HepG2 (cell line): ENCODE results near the gene CD300LB. TPM values are rescaled to one million over a fixed set of nuclear protein-coding genes. Genes with fewer than 3 reads are reported as not detected.

Experiments used
- ATAC-seq: fragments of 200-7000 bp; cut with Tn5 transposase; 3 replicates; pipeline ENCODE4 v1.9.1; 2020; ENCODE audit warnings: mild to moderate bottlenecking, moderate library complexity
- BruUV-seq: library from RNA; stranded (reverse); fragments of 400-500 nt; replicated peaks from 2 replicates; lab custom pipeline; 2021; lab: Mats Ljungman, UMichigan
- CTCF ChIA-PET: fragments of 300-600 bp; formaldehyde crosslinking; extraction: SDS; loops from one replicate; lab custom pipeline; 2021; ENCODE audit warnings: low total read pairs, inconsistent platforms, low intra/inter-chr PET ratio; lab: Yijun Ruan, JAX
- POLR2A ChIA-PET: fragments of 350-600 bp; sonication (Branson Sonifier 250); formaldehyde crosslinking; loops from one replicate; lab custom pipeline; 2020; ENCODE audit warnings: antibody characterized with exemption, inconsistent platforms; lab: Yijun Ruan, JAX
- DNase-seq: peaks from one replicate; pipeline ENCODE4 v3.0.0-alpha.2; 2015; ENCODE audit warnings: low spot score
- FAIRE-seq: peaks from 3 replicates; lab custom pipeline; 2011; peaks lifted over from hg19 to GRCh38; lab: Jason Lieb, UNC
- H2AFZ ChIP-seq: one replicate; pipeline ENCODE4 v1.6.1; 2011; ENCODE audit warnings: low read length, inconsistent platforms
- H3K27ac ChIP-seq: fragments of 300-600 bp; 3 replicates; pipeline ENCODE4 v1.8.0; 2011; ENCODE audit warnings: mixed run types, mild to moderate bottlenecking, mixed read lengths, low read length, inconsistent platforms; ENCODE audit not compliant: insufficient read depth; ENCODE audit errors: extremely low read length
- H3K27me3 ChIP-seq, 2 experiments: fragments of 200-600 bp in 1 of 2; 2 replicates in 1 of 2; 3 replicates in 1 of 2; pipeline versions ENCODE4 v1.6.0 to v1.8.0; 2011; ENCODE audit warnings: low read length in 2 of 2, mild to moderate bottlenecking in 2 of 2, moderate library complexity in 2 of 2, inconsistent platforms in 1 of 2; ENCODE audit not compliant: insufficient read depth in 2 of 2, control insufficient read depth in 1 of 2
- H3K36me3 ChIP-seq, 2 experiments: fragments of 200-600 bp in 1 of 2; replicated peaks in 1 of 2; 2 replicates in 1 of 2; 3 replicates in 1 of 2; pipeline versions ENCODE4 v1.5.1 to v1.8.0; 2011; ENCODE audit warnings: low read length in 2 of 2, inconsistent platforms in 1 of 2; ENCODE audit not compliant: insufficient read depth in 2 of 2, control insufficient read depth in 1 of 2
- H3K4me1 ChIP-seq: 2 replicates; pipeline ENCODE4 v1.5.1; 2012; ENCODE audit warnings: low read length, inconsistent platforms; ENCODE audit not compliant: insufficient read depth
- H3K4me2 ChIP-seq: 2 replicates; pipeline ENCODE4 v1.6.0; 2011; ENCODE audit warnings: low read depth, low read length, inconsistent platforms
- H3K4me3 ChIP-seq, 3 experiments: fragments of 200-600 bp in 1 of 3; sonication (generic), shearing (Covaris generic) in 1 of 3; replicated peaks in 1 of 3; 2 replicates each; pipeline ENCODE4 v1.5.1; 2011 to 2016; ENCODE audit warnings: low read length in 3 of 3, inconsistent platforms in 2 of 3, low read depth in 2 of 3, mild to moderate bottlenecking in 2 of 3, control low read depth in 1 of 3, mixed read lengths in 1 of 3; ENCODE audit not compliant: insufficient read depth in 1 of 3
- H3K79me2 ChIP-seq: one replicate; pipeline ENCODE4 v1.6.1; 2011; ENCODE audit warnings: low read length, inconsistent platforms; ENCODE audit not compliant: insufficient read depth
- H3K9ac ChIP-seq: 2 replicates; pipeline ENCODE4 v1.6.0; 2011; ENCODE audit warnings: mild to moderate bottlenecking, low read depth, low read length, inconsistent platforms; ENCODE audit not compliant: insufficient read depth
- H3K9me3 ChIP-seq: 2 replicates; pipeline ENCODE4 v1.5.1; 2012; ENCODE audit warnings: mild to moderate bottlenecking, low read length
- H4K20me1 ChIP-seq: 2 replicates; pipeline ENCODE4 v1.6.0; 2011; ENCODE audit warnings: inconsistent platforms, mild to moderate bottlenecking, low read length, moderate library complexity; ENCODE audit not compliant: insufficient read depth
- HOXA5 ChIP-seq: sonication (generic); formaldehyde crosslinking; IDR thresholded peaks from 2 replicates; pipeline ENCODE4 v1.4.0; 2020; ENCODE audit warnings: missing genetic modification reagents
- MZF1 ChIP-seq: sonication (generic); formaldehyde crosslinking; IDR thresholded peaks from 2 replicates; pipeline ENCODE4 v1.8.1; 2023; ENCODE audit warnings: mild to moderate bottlenecking, missing genetic modification reagents, borderline replicate concordance
- TARDBP ChIP-seq: sonication (generic); formaldehyde crosslinking; IDR thresholded peaks from 2 replicates; pipeline ENCODE4 v1.8.0; 2022; ENCODE audit warnings: mild to moderate bottlenecking, missing genetic modification reagents
- TBX3 ChIP-seq: fragments of 450-650 bp; IDR thresholded peaks from 2 replicates; pipeline ENCODE4 v1.6.1; 2017; ENCODE audit warnings: antibody characterized with exemption, mild to moderate bottlenecking, inconsistent platforms, borderline replicate concordance
- ZNF335 ChIP-seq: sonication (generic); formaldehyde crosslinking; IDR thresholded peaks from 2 replicates; pipeline ENCODE4 v1.4.0; 2020; ENCODE audit warnings: missing genetic modification reagents
- ZNF564 ChIP-seq: sonication (generic); formaldehyde crosslinking; IDR thresholded peaks from 2 replicates; pipeline ENCODE4 v1.8.1; 2023; ENCODE audit warnings: mild to moderate bottlenecking, missing genetic modification reagents
- ZNF879 ChIP-seq: sonication (generic); formaldehyde crosslinking; IDR thresholded peaks from 2 replicates; pipeline ENCODE4 v1.8.1; 2023; ENCODE audit warnings: missing genetic modification reagents
- WGBS: methylation state at CpG from one replicate; pipeline ENCODE4 v1.1.6; 2017; ENCODE audit warnings: low lambda C conversion rate; 5-methylcytosine and 5-hydroxymethylcytosine counted together
- in situ Hi-C: cut with HindIII; loops from 2 replicates; pipeline ENCODE4 v1.10.0; 2017; ENCODE audit warnings: low pct_unique_long_range_greater_than_20kb; ENCODE audit not compliant: extremely low pct_ligation_motif_present
- intact Hi-C: fragments of 100-400 bp; cut with micrococcal nuclease; formaldehyde crosslinking; loops from one replicate; pipeline ENCODE4 v1.10.0; 2022; ENCODE audit not compliant: unreplicated experiment
- polyA plus RNA-seq, 8 experiments: library from polyadenylated mRNA; depleted of rRNA in 3 of 8; stranded (reverse) in 7 of 8; unstranded in 1 of 8; fragments of >200 nt; fragmentation: Illumina TruSeq in 4 of 8; extraction: Trizol in 4 of 8; gene quantifications; 2 replicates each; pipeline versions ENCODE4 v1.2.1 to v1.2.3, GENCODE V29; 2011 to 2016; ENCODE audit warnings: low read depth in 4 of 8, missing spikeins in 1 of 8, mixed read lengths in 1 of 8; ENCODE audit not compliant: insufficient read depth in 1 of 8
- total RNA-seq, 5 experiments: library from RNA; depleted of rRNA; stranded (reverse); fragments of >200 nt; fragmentation: Illumina TruSeq; extraction: Trizol; gene quantifications; 2 replicates each; pipeline ENCODE4 v1.2.3, GENCODE V29; 2016; ENCODE audit warnings: low read depth in 1 of 5
- TF ChIP-seq, protein P1 (sequence below), 2 experiments: IDR thresholded peaks; 2 replicates each; pipeline ENCODE4 v1.6.1; 2011 to 2012; ENCODE audit warnings: low read length in 2 of 2, borderline replicate concordance in 1 of 2, low read depth in 1 of 2, mild to moderate bottlenecking in 1 of 2, moderate library complexity in 1 of 2
- TF ChIP-seq, protein P2 (sequence below): sonication (generic); formaldehyde crosslinking; IDR thresholded peaks from 2 replicates; pipeline ENCODE4 v1.4.0; 2020; ENCODE audit warnings: missing genetic modification reagents
- TF ChIP-seq, protein P3 (sequence below): sonication (generic); formaldehyde crosslinking; conservative IDR thresholded peaks from 2 replicates; pipeline ENCODE4 v1.8.0; 2022; ENCODE audit warnings: missing genetic modification reagents
- TF ChIP-seq, protein P4 (sequence below): sonication (generic); formaldehyde crosslinking; IDR thresholded peaks from 2 replicates; pipeline ENCODE4 v1.4.0; 2020; ENCODE audit warnings: missing genetic modification reagents; ENCODE audit errors: not compliant biosample characterization
- TF ChIP-seq, protein P5 (sequence below): sonication (generic); formaldehyde crosslinking; IDR thresholded peaks from 2 replicates; pipeline ENCODE4 v1.4.0; 2020; ENCODE audit warnings: missing genetic modification reagents

CD300LB gene
- total and polyA plus RNA-seq, 2 of the 13 experiments (the other 11 are each of a cell fraction or from before 2014, with no cell fraction given), result not detected

DNA sequence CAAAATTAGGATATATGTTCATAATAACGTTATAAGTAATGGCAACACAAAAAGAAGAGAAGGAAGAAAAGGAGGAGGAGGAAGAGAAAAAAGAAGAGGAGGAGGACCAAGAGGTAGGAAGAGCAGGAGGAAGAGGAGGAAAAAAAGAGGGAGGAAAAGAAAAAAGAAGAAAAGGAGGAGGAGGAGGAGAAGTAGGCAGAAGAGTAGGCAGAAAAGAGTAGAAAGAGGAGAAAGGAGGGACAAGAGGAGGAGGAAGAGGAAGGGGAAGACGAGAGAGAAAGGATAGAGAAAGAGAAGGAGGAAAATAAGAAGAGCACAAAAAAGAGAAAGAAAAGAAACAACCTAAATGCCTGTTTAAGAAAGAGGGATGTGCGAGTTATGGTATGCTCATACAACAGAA is 5.6 kb upstream of the CD300LB start:
- CTCF ChIA-PET, result no interaction called here
- WGBS, result 2% methylated on average over 3 of the region's 3 CpGs

More for the DNA sequence above, 5.6 kb upstream of the CD300LB start:
- Histone ChIP-seq H3K36me3 (no peaks in the 10 kb centered on the region), H3K4me3 (no peak overlapping the region), H2AFZ (no peak overlapping the region), H3K4me2 (no peak overlapping the region), H3K27me3 (peaks cover 10 to 56% of the 10 kb centered on the region in 2 experiments; a peak in 4 of 5 replicates), H3K27ac (no peak overlapping the region), H3K4me1 (no peaks in the 10 kb centered on the region), H3K9me3 (no peaks in the 10 kb centered on the region), H3K9ac (no peak overlapping the region), H3K79me2 (no peaks in the 10 kb centered on the region), H4K20me1 (no peaks in the 10 kb centered on the region)
- TF ChIP-seq, protein P1, sequence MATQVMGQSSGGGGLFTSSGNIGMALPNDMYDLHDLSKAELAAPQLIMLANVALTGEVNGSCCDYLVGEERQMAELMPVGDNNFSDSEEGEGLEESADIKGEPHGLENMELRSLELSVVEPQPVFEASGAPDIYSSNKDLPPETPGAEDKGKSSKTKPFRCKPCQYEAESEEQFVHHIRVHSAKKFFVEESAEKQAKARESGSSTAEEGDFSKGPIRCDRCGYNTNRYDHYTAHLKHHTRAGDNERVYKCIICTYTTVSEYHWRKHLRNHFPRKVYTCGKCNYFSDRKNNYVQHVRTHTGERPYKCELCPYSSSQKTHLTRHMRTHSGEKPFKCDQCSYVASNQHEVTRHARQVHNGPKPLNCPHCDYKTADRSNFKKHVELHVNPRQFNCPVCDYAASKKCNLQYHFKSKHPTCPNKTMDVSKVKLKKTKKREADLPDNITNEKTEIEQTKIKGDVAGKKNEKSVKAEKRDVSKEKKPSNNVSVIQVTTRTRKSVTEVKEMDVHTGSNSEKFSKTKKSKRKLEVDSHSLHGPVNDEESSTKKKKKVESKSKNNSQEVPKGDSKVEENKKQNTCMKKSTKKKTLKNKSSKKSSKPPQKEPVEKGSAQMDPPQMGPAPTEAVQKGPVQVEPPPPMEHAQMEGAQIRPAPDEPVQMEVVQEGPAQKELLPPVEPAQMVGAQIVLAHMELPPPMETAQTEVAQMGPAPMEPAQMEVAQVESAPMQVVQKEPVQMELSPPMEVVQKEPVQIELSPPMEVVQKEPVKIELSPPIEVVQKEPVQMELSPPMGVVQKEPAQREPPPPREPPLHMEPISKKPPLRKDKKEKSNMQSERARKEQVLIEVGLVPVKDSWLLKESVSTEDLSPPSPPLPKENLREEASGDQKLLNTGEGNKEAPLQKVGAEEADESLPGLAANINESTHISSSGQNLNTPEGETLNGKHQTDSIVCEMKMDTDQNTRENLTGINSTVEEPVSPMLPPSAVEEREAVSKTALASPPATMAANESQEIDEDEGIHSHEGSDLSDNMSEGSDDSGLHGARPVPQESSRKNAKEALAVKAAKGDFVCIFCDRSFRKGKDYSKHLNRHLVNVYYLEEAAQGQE (IDR thresholded peaks at IDR 0.05; ENCODE audit: borderline replicate concordance in 1 of 2, low read depth in 1 of 2, low read length in 2 of 2), result no peak
- TF ChIP-seq, protein P2, sequence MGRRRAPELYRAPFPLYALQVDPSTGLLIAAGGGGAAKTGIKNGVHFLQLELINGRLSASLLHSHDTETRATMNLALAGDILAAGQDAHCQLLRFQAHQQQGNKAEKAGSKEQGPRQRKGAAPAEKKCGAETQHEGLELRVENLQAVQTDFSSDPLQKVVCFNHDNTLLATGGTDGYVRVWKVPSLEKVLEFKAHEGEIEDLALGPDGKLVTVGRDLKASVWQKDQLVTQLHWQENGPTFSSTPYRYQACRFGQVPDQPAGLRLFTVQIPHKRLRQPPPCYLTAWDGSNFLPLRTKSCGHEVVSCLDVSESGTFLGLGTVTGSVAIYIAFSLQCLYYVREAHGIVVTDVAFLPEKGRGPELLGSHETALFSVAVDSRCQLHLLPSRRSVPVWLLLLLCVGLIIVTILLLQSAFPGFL (CRISPR knock-in tag), result no peak
- TF ChIP-seq HOXA5 (CRISPR knock-in tag) (no peak), TBX3 (no peak), TARDBP (CRISPR knock-in tag) (no peak), ZNF335 (CRISPR knock-in tag) (no peak), ZNF879 (no peak), ZNF564 (no peak), MZF1 (CRISPR knock-in tag) (no peak)
- TF ChIP-seq, protein P3, sequence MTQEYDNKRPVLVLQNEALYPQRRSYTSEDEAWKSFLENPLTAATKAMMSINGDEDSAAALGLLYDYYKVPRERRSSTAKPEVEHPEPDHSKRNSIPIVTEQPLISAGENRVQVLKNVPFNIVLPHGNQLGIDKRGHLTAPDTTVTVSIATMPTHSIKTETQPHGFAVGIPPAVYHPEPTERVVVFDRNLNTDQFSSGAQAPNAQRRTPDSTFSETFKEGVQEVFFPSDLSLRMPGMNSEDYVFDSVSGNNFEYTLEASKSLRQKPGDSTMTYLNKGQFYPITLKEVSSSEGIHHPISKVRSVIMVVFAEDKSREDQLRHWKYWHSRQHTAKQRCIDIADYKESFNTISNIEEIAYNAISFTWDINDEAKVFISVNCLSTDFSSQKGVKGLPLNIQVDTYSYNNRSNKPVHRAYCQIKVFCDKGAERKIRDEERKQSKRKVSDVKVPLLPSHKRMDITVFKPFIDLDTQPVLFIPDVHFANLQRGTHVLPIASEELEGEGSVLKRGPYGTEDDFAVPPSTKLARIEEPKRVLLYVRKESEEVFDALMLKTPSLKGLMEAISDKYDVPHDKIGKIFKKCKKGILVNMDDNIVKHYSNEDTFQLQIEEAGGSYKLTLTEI (CRISPR knock-in tag), result no peak
- TF ChIP-seq, protein P4, sequence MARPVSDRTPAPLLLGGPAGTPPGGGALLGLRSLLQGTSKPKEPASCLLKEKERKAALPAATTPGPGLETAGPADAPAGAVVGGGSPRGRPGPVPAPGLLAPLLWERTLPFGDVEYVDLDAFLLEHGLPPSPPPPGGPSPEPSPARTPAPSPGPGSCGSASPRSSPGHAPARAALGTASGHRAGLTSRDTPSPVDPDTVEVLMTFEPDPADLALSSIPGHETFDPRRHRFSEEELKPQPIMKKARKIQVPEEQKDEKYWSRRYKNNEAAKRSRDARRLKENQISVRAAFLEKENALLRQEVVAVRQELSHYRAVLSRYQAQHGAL (CRISPR knock-in tag), result no peak
- TF ChIP-seq, protein P5, sequence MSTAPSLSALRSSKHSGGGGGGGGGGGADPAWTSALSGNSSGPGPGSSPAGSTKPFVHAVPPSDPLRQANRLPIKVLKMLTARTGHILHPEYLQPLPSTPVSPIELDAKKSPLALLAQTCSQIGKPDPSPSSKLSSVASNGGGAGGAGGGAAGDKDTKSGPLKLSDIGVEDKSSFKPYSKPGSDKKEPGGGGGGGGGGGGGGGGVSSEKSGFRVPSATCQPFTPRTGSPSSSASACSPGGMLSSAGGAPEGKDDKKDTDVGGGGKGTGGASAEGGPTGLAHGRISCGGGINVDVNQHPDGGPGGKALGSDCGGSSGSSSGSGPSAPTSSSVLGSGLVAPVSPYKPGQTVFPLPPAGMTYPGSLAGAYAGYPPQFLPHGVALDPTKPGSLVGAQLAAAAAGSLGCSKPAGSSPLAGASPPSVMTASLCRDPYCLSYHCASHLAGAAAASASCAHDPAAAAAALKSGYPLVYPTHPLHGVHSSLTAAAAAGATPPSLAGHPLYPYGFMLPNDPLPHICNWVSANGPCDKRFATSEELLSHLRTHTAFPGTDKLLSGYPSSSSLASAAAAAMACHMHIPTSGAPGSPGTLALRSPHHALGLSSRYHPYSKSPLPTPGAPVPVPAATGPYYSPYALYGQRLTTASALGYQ, result no peak
- no peak for FAIRE-seq
- BruUV-seq, result no TSS peak
- in situ Hi-C loops, result no loop called here
- no peak for DNase-seq
- ATAC-seq, result no peak
- intact Hi-C loops, result no loop called here
- POLR2A ChIA-PET, result no interaction called here
